Measurements from ENCODE around the gene LRRK1.
"Not testable (repeated sequence)": the region's sequence is repeated elsewhere in the genome, so short reads cannot be mapped to it uniquely, and the experiment has no call there.

The LRRK1 gene

GRCh38 chr15:101092156-101092866 is 173.2 kb downstream of the LRRK1 start:
- no peak for DNase-seq (ENCODE audit: low read depth in 2 of 2)

DNA sequence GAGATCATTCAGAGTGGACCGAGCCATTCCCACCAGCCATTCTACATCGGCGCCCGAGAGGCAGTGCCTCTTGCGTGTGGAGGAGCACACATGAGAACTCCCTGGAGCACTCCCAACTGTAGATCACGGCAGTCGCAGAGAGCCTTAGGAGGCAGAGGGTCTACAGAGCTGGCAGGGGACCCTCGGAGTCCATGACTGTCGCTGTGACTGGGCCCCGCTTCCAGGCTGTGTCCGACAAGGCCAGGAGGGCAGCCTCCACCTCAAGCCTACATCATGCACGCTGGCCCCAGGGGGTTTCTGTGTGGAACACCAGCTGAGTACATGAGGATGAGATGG is 173.7 kb downstream of the LRRK1 start:
- DNase-seq (ENCODE audit: low read depth in 2 of 2), result no peak

GRCh38 chr15:101093958-101094357 is 174.8 kb downstream of the LRRK1 start:
- DNase-seq (ENCODE audit: low read depth in 2 of 2), result no peak

DNA sequence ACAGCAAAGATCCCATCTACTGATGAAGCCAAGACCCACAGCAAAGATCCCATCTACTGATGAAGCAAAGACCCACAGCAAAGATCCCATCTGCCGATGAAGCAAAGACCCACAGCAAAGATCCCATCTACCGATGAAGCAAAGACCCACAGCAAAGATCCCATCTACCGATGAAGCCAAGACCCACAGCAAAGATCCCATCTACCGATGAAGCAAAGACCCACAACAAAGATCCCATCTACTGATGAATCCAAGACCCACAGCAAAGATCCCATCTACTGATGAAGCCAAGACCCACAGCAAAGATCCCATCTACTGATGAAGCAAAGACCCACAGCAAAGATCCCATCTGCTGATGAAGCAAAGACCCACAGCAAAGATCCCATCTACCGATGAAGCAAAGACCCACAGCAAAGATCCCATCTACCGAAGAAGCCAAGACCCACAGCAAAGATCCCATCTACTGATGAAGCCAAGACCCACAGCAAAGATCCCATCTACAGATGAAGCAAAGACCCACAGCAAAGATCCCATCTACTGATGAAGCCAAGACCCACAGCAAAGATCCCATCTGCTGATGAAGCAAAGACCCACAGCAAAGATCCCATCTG is 176.7 kb downstream of the LRRK1 start:
- not testable (repeated sequence) for DNase-seq (ENCODE audit: low read depth in 2 of 2)

GRCh38 chr15:101097111-101097510 is 178.0 kb downstream of the LRRK1 start:
- no peak for DNase-seq (ENCODE audit: low read depth in 2 of 2)

GRCh38 chr15:101099183-101099582 is 180.0 kb downstream of the LRRK1 start:
- no peak for DNase-seq (ENCODE audit: low read depth in 2 of 2)

DNA sequence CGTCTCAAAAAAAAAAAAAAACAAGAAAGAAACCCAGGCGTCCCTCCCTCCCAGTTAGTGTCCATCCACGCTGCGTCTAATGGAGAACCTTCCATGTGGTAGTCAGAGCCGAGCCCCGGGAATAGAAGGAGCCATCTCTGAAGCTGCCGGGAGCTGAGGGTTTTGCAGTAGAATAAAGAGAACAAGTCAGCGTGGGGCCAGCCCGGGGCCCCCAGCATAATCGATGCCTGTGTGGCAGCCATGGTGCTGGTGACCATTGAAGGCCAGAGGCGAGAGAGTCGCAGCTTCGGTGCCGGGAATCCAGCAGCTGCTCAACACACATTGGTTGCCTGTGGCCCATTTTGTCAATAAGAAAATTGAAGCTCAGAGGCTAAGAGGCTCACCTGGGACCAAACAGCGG is 181.0 kb downstream of the LRRK1 start:
- no peak for DNase-seq (ENCODE audit: low read depth in 2 of 2)

DNA sequence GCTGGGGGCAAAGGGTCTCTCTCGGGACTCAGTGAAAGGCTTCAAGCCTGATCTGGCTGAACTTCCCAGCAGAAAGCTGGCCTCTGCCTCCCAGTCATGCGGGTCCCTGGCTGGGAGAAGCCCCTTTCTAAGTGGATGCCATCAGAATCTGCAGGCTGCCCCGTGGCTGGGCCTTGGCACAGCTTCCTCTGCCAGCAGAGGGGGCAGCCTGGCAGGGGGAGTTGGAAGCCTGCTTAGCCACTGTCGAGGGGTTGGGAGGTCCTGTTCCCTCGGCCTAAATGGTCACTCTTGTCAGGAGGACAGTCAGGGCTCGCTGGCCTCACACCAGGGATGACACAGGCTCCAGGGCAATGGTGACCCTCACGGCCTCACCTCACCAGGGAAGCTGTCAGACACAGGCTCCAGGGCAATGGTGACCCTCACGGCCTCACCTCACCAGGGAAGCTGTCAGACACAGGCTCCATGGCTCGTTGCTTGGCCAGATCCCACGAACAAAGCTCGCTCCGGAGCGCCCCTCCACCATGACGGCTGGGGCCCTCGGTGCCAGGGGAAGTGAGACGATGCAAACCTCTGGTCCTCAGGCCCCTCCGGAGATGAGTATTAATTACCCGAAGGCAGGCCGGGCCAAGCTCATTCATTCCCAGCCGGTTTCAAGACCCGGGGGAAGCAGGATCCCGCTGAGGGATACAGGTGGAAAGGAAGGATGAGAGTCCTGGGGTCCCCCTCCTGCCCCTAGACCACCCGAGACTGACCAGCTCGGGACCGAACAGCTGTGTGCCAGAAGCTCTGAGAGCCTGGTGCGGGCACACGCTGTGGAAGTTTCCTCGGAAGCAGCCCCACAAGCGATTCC is 181.7 kb downstream of the LRRK1 start:
- DNase-seq (ENCODE audit: low read depth in 2 of 2), result no peak

DNA sequence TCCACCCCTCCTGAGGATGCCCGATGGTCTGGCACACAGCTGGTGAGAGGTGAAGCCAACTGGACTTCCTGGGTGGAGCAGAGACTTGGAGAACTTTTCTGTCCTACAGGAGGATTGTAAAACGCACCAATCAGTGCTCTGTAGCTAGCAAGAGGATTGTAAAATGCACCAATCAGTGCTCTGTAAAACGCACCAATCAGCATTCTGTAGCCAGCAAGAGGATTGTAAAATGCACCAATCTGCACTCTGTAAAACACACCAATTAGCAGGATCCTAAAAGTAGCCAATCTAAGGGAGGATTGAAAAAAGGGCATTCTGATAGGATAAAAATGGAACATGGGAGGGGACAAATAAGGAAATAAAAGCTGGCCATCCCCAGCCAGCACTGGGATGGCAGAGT is 182.5 kb downstream of the LRRK1 start:
- no peak for DNase-seq (ENCODE audit: low read depth in 2 of 2)

DNA sequence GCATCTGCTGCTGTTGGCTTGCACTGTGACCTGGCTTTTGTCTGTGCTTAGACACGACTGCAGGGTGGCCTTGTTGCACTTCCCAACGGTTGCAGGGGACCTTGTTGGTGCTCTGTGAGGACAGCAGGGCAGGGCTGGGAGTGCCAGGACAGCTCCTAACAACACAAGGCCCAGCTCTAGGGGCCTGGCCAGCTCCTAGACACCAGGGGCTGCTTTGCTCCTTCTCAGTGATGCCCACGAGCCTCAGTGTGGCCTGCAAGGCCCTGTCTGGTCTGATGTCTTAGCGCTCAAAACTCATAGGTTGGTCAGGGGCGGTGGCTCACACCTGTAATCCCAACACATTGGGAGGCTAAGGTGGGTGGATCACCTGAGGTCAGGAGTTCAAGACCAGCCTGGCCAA is 183.6 kb downstream of the LRRK1 start:
- no peak for DNase-seq (ENCODE audit: low read depth in 2 of 2)

DNA sequence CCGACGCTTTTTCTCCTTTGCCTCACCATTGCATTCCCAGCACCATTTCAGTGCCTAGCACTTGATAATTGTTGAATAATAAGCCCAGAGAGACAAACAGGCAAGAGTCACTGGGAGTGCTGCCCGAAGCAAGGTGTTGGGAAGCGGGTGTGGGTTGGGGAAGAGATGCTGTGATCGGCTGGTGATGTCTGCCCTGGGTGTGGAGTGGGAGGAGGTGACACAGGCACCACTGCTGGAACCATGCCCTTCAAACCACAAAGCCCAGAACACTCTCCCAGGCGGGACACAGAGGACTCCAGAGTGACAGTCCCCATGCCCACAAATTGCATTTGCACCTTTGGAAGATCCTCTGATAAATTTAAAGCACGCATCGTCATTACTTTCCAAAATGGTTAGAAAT is 184.4 kb downstream of the LRRK1 start:
- DNase-seq (ENCODE audit: low read depth in 2 of 2), result no peak

DNA sequence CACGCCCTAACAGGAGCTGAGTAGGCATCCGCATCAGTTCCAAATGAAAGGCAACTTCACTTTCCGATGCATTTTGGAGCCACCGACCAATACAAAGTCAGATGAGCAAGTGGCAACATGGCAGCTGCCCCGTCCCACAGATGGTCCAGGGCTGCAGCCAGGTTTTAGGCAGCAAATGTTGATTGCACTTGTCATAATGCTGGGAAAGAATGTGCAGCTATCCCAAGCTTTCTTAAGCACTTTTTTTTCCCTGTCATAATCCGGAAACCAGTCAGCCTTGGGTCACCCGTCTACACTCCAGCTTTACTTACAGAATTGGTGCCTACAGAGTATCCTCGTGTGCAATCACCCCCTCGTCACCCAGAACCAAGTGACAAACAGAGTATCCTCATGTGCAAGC is 185.0 kb downstream of the LRRK1 start:
- DNase-seq (ENCODE audit: low read depth in 2 of 2), result no peak

DNA sequence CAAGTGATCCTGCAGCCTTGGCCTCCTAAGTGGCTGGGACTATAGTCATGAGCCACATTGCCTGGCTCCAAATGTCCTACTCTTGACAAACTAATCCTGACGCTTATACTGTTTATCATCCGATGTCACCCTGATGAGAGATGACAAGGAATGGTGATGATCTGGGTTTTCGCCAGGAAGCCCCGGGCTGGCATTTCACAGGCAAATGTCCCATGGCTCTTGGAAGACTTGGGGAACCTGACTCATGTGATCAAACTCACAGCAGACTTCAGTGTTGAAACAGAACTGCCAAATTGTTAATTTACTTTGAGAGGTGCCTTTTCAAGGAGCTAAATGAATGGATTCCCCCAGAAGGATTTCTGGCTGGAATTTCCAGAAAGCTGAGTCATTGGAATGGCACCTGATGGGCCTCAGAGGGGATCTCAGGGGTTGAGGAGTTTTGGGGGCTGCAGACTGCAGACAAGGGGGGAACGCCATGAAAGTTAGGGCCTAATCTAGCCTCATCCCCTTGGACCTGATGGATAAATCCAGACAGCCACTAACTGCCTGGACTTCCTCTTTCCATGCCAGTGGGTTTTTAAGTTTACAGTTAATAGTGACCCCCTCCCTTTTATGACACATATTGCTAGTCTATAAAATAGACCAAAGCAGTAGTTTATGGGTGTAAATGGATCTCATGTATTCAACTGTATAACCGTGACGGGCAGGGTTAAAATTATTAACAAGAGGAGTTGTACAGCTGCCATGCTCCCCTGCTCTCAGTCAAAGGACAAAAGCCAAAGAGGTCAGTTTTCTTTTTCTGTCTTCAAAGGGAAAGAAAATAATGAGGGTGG is 186.1 kb downstream of the LRRK1 start:
- DNase-seq (ENCODE audit: low read depth in 2 of 2), result no peak

GRCh38 chr15:101107101-101107500 is 187.9 kb downstream of the LRRK1 start:
- DNase-seq (ENCODE audit: low read depth in 2 of 2), result no peak

DNA sequence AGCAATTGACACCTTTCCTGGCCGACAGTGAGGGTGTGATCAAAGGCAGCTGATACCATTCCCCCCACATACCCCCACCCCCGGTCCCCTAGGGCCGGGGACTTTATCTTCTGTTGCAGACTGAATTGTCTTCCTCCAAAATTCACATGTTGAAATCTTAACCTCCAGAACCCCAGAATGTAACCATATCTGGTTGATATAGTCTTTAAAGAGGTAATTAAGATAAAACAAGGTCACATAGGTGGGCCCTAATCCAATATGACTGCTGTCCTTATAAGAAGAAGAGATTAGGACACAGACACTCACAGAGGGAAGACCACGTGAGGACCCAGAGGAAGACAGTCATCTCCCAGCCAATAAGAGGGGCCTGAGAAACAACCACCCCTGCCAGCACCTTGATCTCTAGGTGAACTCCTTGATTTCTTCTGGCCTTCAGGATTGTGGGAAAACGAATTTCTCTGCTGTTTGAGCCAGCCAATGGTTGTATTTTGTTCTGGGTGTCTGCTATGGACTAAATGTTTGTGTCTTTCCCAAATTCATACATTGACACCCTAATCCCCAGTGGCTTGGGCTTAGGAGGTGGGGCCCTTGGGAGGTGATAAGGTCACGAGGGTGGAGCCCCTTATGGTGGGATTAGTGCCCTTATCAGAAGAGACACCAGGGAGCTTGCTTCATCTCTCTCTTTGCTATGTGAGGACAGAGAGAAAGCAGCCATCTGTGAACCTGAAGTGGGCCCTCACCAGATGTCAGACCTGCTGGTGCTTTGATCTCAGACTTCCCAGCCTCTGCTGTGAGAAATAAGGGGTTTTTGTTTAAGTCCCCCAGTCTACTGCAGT is 188.7 kb downstream of the LRRK1 start:
- DNase-seq (ENCODE audit: low read depth in 2 of 2), result no peak

GRCh38 chr15:101108461-101108775 is 189.3 kb downstream of the LRRK1 start:
- DNase-seq (ENCODE audit: low read depth in 2 of 2), result no peak

DNA sequence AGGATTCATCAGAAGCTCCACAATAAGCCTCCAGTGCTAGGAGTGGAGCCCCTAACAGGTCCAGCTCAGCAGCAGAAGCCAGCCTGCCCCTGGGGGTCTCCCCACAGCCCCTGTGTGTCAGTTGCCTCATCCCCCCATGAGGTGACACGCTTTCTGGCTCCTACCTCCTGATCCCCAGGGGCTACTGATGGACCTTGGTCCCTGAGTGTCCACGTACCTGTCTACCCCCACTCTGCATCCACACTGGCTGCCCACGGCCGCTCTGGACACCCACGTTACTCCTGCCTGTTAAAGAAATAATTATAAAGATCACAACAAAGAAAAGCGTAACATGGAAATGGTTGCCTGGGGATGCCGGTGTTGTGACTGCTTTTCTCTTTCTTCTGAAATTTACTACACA is 189.6 kb downstream of the LRRK1 start:
- DNase-seq (ENCODE audit: low read depth in 2 of 2), result no peak

DNA sequence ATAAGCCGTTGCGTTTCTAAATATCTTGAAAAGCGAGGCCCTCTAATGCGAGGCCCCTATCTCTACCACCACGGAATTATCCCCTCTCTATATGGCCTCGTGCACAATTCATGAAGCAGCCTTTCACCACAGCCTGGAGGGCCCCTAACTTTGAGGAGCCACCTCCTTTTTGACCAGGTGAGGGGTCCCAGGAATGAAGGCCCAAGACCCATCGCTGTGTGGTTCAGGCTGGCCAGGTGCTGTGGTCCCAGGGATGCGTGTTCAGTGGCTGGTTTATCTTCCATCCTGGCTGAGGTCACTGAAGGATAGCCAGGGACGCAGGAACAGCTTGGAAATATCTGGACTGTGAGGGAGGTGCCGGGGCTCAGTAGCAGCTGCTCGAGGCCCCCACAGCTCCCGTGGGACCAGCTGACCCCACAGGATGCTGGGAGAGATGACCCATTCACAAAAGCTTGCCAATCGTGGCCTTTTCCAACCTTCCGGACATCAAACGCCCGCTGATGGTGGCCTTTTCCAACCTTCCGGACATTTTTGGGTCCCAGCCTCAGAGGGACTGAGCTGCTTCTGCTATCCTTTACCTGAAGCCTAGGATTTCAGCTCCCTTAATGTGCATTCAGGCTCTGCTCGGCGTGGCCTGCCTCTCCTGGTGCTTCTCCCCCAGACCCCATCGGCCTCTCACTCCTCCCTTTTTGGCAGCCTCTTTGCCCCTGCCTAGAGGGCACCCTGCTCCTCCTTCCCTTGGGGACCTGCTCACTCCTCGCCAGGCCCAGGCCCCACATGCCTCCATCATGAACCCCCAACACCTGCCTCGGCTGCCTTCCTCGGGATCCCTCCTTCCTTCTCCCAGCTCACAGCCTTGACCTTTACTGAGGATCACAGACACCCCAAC is 191.8 kb downstream of the LRRK1 start:
- DNase-seq (ENCODE audit: low read depth in 2 of 2), result no peak

DNA sequence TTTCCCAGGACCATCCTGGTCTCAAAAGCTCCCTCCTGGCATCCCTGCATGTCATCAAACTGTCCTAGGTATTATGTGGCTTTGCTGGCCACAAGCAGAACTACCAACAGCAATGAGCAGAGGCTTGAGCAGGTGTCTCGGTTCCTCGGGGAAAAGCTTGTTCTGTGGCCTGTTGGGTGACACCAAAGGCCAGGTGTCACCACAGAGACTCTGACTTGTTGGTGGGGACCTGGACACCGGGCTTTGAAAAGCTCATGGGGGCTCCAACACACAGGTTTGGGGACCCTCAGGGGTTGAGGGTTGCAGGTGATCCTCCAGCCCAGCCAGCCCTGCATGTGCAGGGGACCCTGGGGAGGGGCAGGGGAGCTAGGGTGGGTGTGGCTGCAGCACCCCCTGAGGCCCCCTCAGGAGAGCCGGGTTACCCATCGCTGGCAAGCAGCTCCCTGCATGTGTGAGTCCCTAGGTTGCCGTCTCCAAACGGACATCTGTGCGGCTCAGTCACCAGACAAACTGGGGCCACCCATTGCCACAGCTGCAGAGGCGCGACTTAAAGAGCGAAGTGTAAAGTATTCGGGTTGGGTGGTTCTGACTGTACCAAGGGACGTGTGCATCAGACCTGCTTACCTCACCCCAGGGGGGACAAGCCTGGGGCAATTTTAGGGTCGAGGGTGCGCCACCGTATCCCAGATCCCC is 192.6 kb downstream of the LRRK1 start:
- no peak for DNase-seq (ENCODE audit: low read depth in 2 of 2)

Measured in stimulated activated CD8-positive, alpha-beta memory T cell treated with anti-CD3 and anti-CD28 coated beads, Interleukin-15, amount 100 ng/mL, for 4 hours (primary cell).